HG03159 (cell line): ENCODE measurements around the gene CPB2.

ENCODE experiments used
- ATAC-seq: cut with Tn5 transposase; IDR thresholded peaks from one replicate; pipeline ENCODE4 v1.9.1; 2021; ENCODE audit warnings: mild to moderate bottlenecking, moderate library complexity; ENCODE audit not compliant: unreplicated experiment

The CPB2 gene, protein sequence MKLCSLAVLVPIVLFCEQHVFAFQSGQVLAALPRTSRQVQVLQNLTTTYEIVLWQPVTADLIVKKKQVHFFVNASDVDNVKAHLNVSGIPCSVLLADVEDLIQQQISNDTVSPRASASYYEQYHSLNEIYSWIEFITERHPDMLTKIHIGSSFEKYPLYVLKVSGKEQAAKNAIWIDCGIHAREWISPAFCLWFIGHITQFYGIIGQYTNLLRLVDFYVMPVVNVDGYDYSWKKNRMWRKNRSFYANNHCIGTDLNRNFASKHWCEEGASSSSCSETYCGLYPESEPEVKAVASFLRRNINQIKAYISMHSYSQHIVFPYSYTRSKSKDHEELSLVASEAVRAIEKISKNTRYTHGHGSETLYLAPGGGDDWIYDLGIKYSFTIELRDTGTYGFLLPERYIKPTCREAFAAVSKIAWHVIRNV

DNA sequence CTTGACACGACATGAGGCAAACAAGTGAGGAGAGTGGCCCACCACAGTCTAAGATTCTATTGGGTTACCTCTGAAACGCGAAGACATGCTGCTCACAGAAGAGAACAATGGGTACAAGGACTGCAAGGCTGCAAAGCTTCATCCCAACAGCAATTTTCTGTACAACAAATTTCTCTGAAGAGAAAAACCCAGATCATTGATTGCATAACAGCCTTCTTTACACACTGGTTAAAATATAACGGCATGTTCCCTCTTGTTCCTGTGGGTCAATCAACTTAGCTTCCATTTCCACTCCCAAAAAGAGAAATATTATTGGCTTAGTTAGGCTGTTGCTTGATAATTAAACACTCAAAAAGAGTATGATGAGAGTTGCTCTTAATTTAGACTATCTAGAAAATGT lies at the start of gene CPB2:
Gene CPB2, minus strand, starts transcription at position 166 of the 400 bp plus-strand sequence. Its CDS starts 24 bp downstream, at position 142.
- ATAC-seq: no peak

DNA sequence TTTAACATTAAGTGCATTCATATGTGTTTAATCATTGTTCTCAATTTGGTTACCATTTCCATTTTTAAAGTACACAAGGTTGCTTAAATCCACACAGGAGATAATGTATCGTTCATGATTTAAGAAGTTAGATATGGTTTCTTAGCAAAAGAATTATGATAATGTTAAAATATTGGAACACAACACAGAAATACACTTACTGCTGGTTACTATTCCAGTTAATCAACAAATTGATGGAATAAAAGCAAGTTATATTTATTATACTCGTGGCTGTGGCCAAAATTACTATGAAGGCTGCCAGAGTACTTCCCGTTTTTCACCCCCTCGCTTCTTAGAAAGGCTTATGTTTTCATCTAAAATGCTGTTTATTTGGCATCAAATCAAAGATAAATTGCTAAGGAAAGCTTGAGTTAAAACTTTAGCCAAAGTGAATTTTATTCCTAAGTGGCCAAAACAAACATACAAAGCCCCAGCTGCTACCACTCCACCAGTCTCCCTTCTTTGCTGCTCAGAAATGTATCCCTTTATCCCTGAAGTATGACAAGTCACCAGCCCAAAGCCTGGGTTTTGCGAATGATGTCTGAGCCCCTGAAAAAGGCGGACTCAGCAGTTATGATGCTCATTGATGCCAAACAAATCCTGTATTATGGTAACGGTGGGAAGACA lies 49.4 kb upstream of the CPB2 start:
- no peak for ATAC-seq

DNA sequence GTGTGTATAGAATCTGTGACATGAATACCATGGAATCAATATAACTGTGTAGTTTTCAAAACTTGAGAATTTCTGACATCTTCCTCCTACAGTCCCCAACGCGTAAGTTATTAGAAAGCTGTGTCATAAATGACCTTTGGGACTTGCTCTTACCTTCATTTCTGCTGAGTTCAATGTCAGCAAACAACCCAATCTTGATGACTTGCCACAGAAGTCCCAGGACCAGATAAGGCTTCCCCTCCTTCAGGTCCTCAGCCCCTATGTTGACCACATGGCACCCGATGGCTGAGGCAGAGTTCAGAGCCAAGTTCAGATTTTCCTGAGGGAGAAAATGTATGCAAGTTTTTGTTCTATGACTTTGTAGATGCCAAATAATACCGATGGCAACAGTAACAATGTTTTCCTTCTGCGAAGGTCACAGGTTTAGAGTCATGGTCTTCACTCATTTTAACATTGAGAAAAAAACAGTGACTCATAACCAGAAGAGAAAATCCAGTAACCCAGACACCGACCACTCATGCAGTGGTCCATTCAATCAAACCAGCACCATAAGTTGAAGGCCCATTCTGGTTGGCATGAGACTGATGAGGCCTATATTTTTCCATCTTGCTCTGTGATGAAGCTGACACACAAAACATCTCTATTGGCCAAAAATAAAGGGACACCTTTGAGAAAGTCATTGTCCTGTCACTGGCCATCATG lies 47.9 kb upstream of the CPB2 start:
- ATAC-seq: no peak

DNA sequence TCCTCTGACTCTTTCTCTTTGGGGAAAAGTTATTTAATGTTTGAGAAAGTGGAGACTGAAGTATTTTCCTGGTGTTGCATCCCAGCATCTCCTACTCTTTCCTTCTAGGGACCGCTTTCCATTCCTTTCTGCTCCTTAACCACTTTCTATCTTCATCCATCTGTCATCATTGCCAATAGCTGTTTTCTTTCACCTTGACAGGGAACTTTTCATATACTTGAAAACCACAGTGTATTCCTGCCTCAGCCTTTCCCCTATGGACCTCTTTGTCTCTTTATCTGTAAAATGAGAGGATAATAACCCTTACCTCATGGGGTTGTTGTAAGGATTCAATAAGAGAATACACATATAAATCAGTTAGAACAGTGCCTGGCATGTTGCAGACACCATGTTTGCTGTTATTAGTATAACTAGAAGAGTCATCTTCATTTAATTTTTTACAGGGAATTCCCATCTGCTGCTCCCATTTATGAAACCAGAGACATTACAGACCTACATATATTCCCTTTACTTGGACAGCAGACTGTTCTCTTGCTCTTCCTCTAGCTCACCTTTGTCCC lies 45.4 kb upstream of the CPB2 start:
- ATAC-seq: no peak

DNA sequence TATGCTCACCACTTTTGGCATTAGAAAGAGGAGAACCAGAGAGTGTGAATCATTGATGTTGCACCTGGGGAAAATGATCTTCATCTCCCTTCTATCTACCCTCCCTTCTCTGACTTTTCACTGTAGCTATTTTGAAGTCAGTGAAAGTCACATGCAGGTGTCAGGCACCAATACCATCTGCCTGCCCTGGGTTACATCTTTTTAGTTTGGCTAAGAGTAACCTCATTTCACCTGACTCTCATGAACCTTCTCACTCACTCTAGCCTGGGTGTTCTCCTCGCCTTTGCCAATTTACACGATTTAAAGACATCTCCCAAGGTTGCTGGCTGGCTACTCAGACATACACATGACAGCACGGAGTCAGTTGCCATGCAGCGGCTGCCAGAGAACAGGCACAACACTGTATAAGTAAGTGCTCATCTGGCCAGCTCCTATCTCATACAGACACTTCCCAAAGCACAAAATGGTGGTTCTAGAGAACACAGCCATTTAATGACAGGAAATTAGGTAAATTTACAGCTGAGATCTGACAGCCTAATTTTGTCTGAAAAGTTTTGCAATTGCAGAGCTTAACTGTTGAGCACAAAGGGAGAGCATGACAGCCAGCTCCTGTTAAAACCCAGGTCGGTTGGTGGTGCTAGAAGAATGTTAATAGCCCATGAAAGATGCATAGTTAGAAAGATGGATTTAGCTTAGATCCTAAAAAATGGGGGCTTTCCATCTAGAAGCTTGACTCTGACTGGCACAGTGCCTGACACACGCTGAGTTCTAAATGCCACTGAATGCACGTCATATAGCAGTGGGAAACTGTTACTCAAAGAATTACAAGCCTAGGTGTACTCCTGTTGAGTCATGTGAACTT lies 44.7 kb upstream of the CPB2 start:
- ATAC-seq: no peak

DNA sequence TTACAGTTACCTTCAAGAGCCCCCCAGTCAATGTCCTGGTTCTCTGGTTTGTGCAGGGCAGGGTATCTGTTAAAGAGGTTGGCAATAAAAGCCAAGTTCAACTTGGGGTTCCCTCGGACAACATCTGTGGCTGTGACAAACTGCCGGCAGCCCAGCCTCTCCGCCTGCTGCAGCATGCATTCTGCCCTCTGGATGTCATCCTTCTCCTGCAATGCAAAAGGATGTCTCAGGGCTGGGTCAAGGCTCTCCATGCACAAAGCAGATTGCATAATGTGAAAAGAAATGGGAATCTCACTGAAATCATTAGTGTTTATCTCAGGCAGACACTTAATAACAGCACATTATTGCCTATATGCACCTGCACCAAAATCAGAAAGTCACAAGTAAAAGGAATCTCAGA lies 42.1 kb upstream of the CPB2 start:
- ATAC-seq: no peak

DNA sequence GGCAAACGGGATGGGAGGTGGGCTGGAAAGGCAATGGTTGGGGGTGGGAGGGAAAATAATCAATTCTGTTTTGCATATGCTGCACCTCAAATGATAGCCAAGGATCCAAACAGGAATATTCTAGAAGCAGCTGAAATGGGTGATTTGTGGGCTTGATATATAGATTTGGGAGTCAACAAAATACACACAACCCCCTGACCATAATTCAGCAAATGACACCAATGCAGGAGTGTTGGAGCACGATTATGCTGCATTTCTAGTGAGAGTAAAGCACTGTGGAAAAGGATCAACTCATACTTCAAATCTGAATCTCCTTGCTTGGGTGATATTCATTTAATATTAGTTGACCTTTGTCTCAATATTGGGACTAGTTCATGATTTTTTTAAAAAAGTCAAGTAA lies 41.1 kb upstream of the CPB2 start:
- no peak for ATAC-seq

DNA sequence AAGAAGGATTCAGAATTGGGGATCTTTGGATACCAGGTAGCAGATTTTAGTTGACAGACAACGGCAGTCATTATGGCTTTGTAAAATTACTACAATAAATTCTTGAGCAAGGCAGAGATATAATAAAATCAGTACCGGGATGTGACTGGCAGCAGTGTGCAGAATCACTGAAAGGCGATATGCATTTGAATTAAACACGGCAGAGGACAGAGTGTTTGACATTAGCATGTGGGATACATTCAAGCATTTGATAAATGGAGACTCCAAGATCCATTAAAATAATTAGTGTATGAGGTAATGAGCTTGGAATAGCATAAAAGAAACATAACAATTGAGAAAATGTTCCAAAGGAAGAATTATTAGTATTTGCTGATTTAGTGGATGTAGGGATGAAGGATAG lies 40.3 kb upstream of the CPB2 start:
- no peak for ATAC-seq

DNA sequence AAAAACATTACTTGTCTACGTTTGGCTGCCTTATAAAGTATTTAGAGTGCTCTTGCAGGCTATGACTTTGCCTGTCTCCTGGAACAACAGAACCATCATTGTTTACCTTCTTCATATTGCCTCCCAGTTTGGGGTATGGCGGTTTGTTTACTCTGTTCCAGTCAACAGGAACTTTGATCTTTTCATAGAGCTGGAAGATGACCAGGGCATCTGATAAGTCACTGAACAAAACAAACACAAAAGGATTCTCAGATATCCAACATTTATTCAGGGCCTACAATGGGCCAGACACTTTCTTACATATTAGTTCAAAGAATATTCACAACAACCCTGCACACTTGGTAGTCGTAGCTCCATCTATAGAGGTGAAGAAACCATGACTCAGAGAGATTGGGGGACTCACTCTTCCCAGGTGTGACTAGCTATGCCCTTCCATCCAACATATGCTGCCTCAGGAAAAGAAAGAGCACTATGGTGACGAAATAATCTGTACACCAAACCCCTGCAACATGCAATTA lies 38.4 kb upstream of the CPB2 start:
- ATAC-seq: no peak

DNA sequence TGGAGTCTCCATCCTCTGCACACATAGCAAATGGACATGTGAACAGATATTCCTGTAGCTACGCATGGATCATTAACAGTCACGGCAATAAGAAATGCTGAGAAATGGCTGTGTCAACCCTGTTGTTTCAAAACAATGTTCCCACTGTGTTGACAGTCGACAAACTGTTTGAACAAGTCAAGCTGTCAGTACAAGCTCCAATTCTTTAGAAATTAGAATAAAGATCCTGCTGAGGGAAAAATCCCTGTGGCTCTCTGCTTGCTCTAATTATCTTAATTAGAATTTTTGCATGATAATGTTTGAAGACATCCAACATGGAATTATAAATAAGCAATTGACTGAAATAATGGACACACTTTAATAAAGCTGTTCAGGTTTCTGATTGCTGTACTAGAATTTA lies 37.9 kb upstream of the CPB2 start:
- ATAC-seq: no peak

DNA sequence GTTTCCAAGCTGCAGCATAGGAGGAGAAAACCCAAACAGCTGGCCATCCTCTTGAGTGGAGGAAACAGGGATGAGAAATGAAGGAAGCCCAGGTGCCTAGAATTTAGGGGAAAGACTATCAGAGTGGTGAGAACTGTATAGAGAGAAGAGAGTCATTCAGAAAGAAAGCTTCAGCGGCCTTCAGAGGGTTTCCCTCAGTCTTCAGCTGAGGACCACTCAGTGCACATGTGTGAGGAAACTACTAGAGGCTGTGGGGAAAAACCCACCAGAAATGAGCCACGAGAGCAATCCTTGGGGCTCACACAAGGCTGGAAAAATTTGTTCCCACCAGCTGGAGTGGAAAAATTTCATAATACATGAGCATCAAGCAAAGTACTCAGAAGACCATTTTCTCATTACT lies 35.2 kb upstream of the CPB2 start:
- no peak for ATAC-seq

DNA sequence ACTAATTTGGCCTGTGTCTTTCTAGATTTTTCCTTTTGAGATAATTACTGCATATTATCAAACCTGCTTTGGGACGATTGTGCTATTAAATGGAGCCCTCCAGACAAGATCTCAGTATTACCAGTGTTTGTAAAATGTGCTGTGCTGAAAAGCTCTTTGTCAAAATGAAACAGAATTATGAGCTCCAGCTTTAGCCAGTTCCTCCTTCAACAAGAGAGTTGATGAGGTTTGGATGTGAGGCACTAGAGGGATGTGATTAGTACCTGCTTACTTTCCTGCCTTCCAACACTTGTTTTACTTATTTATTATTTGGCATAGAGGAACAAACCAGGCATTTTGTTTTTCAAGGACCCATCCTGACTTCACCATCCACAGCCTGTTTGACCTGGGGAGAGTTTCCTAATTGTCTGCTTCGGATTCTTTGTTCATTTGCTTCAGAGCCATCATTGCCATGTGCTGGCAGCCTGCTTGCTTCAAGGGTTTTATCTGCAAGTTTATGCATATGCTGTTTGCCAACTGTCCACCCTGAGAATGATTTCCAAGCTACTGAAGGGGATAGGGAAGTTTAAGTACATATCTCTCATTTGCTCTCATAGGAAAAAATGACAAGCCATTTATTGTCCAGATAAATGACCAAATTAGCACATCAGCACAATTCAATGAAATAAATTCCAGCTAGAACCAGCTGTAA lies 32.9 kb upstream of the CPB2 start:
- no peak for ATAC-seq

DNA sequence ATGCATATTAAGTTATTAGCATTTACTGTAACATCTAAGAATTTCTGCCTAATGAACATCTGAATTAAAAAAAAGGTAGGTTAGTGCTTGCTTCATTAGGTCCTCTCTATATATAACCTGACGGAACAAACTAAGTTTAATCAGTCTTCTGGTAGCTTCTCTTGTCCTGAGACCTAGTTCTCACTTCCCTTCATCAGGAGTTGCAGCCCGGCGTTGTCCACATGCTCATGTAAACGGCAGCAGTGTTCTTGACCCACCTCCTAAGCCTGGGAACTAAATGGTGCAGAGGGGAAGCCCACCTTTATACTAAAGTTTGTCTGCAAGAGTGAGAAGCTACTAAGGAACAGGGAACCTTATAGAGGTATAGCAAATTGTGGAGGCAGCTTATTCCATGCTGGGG lies 31.9 kb upstream of the CPB2 start:
- no peak for ATAC-seq

DNA sequence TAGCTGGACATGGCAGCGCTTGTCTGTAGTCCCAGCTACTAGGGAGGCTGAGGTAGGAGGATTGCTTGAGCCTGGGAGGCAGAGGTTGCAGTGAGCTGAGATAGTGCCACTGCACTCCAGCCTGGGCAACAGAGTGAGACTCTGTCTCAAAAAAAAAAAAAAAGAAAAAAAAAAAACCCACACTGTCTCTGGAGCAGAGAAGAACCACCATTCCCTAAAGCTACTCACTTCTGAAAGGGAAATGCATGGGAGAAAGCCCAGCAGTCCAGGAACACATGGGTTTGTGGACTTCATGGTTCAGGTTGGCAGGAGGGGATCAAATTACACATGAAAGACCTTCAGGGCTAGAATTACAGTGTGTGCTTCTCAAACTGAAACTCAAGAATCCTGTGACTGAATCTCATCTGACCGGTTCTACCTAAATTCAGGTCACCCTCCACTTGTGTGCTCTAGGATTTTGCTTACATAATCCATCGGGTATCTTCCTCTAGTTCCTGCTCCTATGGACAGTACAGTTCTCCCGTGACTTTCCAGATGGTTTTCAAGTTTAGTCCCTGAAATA lies 30.2 kb upstream of the CPB2 start:
- ATAC-seq: no peak

DNA sequence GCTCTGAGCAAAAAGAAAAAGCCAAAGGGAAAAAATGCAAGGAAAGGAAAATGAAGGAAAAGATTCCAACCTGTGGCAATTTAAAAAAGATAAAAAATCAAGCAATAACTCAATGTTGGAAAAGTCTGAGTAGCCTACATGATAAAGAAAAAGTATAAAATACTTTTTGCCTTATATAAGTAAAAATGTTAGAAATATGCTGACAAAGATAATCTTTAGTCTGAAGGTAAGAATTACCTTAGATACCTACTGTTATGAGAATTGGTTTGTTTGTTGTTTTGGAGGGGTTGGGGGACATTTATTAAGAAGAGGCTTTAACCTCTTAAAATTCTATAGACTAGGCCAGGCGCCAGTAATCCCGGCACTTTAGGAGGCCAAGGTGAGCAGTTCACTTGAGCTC lies 29.7 kb upstream of the CPB2 start:
- no peak for ATAC-seq

DNA sequence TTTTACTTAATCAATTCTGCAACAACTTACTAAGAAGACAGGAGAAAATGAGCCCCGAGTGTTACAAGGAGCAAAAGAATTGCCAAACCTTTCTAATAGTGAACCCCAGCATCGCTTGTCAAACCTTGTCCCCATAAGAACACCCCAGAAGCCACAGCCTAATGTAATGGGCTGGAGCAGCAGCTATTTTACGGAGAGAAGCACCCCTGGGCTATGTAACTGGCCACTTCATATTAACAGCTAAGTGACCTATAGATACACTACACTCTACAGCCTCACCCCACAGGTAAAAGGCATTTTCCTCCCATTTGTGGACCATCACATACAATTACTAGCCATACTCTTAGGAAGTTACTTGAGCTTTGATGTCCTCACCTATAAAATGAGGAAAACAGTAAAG lies 27.3 kb upstream of the CPB2 start:
- ATAC-seq: no peak

DNA sequence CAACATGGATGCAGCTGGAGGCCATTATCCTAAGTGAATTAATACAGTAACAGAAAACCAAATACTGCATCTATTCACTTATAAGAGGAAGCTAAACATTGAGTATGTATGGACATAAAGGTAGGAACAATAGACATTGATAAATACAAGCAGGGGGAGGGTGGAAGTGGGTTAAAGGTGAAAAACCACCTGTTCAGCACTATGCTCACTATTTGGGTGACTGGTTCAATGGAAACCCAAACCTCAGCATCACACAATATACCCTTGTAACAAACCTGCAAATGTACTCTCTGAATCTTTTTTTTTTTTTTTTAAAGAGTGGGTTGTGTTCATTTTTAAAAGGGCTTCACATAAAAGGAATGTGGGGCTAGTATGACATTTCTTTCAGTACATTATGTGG lies 26.9 kb upstream of the CPB2 start:
- ATAC-seq: no peak

DNA sequence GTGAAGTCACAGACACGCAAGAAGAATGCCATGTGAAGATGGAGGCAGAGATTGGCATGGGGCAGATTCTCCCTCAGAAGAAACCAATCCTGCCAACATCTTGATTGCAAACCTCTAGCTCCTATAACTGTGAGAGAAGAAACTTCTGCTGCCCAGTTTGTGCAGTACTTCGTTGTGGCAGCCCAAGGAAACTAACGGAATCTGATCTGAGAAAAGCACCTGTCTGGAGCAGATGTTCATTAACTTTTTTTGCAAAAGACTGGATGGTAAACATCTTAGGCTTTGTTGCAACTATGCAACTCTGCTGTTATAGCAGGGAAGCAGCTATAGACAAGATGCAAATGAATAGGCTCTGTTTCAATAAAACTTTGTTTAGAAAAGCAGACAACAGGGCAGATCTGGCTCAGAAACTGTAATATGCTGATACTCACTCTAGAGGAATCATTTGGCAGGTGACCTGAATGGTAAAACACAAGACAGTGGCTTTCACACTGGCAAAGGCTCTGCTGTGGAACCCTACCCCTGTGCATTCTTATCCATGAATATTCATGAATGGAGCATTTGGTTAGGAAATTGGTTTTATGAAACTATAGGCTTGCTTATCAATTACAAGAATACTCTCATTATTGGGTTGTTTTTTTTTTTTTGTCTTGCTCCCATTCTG lies 25.3 kb upstream of the CPB2 start:
- no peak for ATAC-seq

DNA sequence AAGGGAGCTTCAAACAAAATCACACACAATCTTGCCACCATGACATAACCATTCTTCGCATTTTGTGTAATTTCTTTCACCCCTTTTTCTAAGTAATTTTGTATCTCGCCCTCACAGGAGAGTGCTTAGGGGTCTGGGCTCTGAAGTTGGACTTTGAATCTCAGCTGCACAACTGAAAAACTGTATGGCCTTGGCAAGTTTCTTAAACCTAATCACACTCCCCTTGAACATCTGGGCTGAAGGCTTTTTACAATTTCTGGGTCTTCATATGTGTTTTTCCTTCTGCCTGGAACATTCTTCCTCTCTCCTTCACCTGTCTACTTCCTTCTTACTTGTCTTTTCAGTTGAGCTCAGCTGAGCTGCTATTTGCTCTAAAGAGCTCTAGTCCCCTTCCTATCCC lies 24.3 kb upstream of the CPB2 start:
- no peak for ATAC-seq
